Small intestine (tissue), 4 donors: ENCODE results near the gene OR7C2. TPM values are rescaled to one million over a fixed set of nuclear protein-coding genes. Genes with fewer than 3 reads are reported as not detected.

Experiments
- polyA plus RNA-seq, 4 donors: library from polyadenylated mRNA; stranded (reverse) in 3 of 4; unstranded in 1 of 4; fragments of 200-250 nt in 3 of 4; fragments of 120-200 nt in 1 of 4; gene quantifications; one replicate each; pipeline versions ENCODE4 v1.2.1 to v1.2.3, GENCODE V29; 2013
- donor health status: healthy with polysubstance abuse.
- donor health status: Bipolar disorder and iron deficiency.
- donor health status: healthy.

Gene OR7C2
- polyA plus RNA-seq, 4 donors = not detected

Other genes starting within 250 kb of the OR7C2 start
- gene ADGRE2, start 162.9 kb upstream of the OR7C2 start, polyA plus RNA-seq = 1 to 10 TPM in 1 of 4 donors, under 1 TPM in 3; 0.22 to 1.2 (median 0.58) TPM
- not detected for gene OR7A5, start 106.3 kb upstream of the OR7C2 start, polyA plus RNA-seq
- gene OR7C1, start 106.3 kb upstream of the OR7C2 start, polyA plus RNA-seq = under 1 TPM in 1 of 4 donors, not detected in 3; 0.04 TPM
- not detected for gene OR7A10, start 92.6 kb upstream of the OR7C2 start, polyA plus RNA-seq
- gene OR7A17, start 55.4 kb upstream of the OR7C2 start, polyA plus RNA-seq = not detected
- under 1 TPM in 2 of 4 donors, not detected in 2; 0.06 TPM for gene SLC1A6, start 38.4 kb downstream of the OR7C2 start, polyA plus RNA-seq
- gene CASP14, start 108.0 kb downstream of the OR7C2 start, polyA plus RNA-seq = not detected
- not detected for gene OR1I1, start 140.7 kb downstream of the OR7C2 start, polyA plus RNA-seq
- gene SYDE1, start 165.9 kb downstream of the OR7C2 start, polyA plus RNA-seq = 1 to 10 TPM in 3 of 4 donors, under 1 TPM in 1; 0.45 to 5.4 (median 3.3) TPM